ENCODE measurements around the gene CKM.
A peak's percentile ranks its signal among the peaks of the same experiment; 100 is the strongest.
"Not testable (repeated sequence)": the region's sequence is repeated elsewhere in the genome, so short reads cannot be mapped to it uniquely, and the experiment has no call there.

CKM gene

DNA sequence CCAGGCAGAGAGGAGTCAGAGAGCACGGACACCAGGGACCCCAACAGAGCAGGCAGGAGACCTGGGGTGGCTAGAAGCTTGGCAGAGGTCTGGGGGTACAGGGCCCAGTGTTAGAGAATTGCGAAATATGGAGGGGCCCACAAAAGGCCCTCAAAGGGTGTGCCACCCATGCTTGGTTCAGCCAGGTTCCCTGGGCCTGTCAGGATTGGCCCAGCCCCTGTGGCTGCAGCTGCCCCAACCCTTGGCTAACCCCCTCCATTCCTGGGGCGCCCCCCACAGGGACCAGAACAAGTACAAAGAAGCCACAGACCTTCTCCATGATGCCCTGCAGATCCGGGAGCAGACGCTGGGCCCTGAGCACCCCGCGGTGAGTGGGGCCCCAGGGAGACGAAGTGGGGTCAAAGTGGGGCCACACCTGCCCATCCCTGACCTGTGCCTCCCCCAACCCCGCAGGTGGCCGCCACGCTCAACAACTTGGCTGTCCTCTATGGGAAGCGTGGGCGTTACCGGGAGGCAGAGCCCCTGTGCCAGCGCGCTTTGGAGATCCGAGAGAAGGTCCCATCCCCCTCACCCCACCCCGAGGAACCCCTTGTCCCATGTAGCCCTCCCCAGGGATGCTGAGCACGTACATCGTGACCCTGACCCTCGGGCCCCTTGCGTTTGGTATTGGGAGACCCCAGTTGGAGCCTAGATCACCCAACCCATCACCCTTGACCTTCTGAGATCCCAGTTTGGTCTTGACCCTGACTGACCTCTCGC, 25.9 kb upstream of the CKM start:
- DNase-seq = no peak

DNA sequence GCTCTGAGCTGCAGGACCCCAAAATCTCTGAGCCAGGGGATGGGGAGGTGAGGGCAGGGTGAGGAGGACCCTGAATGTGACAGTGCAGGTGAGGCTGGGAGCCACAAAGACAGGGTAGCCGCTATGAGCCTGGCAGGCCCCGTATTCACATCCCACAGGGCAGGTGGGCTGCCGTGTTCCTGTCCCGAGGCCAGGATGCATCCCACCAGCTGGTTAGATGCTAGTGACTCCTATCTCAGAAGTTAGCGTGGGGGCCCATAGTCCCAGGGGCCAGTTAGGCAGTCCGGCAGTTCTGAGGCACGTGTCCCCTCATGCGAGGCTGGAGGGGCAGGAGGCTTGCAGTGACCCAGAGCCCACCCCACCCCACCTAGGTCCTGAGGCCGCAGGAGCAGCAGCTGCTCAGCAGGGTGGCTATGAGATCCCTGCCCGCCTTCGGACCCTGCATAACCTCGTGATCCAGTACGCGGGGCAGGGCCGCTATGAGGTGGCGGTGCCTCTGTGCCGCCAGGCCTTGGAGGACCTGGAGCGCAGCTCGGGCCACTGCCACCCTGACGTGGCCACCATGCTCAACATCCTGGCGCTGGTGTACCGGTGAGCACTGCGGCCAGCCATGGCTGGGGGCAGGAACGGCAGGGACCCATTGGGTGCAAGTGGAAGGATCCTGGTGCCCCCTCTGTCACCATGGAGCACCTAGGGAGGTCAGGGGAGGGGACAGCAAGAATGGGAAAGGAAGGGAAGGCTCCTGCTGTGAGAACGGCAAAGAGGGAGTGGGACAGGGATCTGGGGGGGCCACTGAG, 25.1 kb upstream of the CKM start:
- no peak for DNase-seq

DNA sequence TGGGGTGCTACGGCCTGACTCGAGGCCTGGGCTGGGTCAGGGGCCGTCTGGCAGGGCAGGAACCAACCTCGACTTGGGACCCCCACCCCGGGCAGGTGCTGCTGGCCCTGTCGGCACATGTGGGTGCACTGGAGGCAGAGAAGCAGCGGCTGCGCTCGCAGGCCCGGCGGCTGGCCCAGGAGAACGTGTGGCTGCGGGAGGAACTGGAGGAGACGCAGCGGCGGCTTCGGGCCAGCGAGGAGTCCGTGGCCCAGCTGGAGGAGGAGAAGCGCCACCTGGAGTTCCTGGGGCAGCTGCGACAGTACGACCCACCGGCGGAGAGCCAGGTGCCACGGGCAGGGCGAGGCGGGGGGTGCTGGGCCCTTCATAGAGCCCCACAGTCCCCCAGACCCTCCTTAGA, 23.8 kb upstream of the CKM start:
- peak in 1 of 3 experiments; percentile 12 for DNase-seq

DNA sequence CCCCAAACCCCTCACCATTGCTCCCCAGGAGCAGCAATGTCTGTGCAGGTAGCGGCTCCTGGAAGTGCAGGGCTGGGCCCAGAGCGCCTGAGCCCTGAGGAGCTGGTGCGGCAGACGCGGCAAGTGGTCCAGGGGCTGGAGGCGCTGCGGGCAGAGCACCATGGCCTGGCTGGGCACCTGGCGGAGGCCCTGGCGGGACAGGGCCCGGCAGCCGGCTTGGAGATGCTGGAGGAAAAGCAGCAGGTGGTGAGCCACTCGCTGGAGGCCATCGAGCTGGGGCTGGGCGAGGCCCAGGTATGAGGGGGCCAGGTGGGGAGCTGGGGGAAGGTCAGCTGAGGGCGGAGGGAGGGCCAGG, 22.8 kb upstream of the CKM start:
- DNase-seq = no peak

GRCh38 chr19:45344621-45345505, 22.2 kb upstream of the CKM start:
- no peak for DNase-seq

- DNase-seq = no peak
These were observed 20.2 kb upstream of the CKM start for GRCh38 chr19:45342911-45343310.

DNA sequence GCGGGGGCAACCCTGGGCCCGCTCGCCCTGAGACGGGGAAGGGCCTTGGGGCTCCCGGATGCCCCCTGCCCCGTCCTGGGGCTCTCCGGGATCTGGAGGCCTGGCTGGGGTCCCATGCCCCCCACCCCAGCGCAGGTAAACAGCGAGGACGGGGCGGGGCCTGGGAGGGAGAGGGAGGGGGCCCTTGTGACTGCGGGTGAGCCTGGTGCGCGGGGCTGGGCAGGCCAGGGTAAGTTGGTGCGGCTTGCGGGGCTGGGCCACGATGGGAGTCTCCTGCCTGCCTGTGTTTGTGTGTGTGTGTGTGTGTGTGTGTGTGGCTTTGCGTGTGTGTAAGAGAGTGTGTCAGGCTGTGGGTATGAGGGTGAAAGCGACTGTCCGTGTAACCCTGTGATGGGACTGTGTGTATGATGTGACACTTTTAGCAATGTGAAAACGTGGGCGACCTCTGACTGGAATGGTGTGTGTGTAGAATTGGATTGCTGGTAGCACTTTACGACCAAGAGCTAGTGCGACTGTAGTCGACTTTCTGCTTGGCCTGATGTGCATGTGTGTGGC, 18.3 kb upstream of the CKM start:
- DNase-seq = peak in 2 of 3 experiments; percentile 48 to 56

GRCh38 chr19:45340232-45340898, 17.7 kb upstream of the CKM start, which contains the start of gene KLC3:
Gene KLC3, plus strand, starts transcription at chr19:45340750. Its CDS starts 4,792 bp downstream, at chr19:45345542.
- DNase-seq = peak; percentile 59 to 72 (median 60)

DNA sequence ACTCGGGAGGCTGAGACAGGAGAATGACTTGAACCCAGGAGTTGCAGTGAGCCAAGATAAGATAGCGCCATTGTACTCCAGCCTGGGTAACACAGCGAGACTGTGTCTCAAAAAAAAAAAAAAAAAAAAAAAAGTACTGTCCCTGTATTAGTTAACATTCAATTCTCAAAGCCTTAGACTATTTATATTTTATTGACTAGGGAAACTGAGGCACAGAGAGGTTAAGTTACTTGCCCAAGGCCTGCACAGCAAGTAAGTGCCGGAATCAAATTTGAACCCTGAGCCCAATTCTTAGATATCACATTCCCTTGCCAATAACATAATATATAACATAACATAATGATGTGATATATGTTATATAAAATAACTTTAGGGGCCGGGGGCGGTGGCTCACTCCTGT, 17.0 kb upstream of the CKM start:
- DNase-seq = no peak

- no peak for DNase-seq
These were observed 14.1 kb upstream of the CKM start for GRCh38 chr19:45336696-45337251.

DNA sequence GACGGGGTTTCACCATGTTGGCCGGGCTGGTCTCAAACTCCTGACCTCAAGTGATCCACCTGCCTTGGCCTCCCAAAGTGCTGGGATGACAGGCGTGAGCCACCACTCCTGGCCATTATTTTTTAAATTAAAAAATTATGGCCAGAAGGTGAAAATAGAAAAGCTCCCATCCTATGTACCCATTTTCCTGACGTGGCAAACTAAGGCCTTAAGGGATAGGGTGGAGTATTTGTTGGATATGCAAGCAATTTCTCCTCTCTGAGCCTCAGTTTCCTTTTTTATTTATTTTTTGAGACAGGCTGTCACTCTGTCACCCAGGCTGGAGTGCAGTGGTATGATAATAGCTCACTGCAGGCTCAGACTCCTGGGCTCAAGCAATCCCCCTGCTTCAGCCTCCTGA, 12.2 kb upstream of the CKM start:
- not testable (repeated sequence) for DNase-seq

- DNase-seq = no peak
These were observed 11.1 kb upstream of the CKM start for GRCh38 chr19:45333609-45334303.

DNA sequence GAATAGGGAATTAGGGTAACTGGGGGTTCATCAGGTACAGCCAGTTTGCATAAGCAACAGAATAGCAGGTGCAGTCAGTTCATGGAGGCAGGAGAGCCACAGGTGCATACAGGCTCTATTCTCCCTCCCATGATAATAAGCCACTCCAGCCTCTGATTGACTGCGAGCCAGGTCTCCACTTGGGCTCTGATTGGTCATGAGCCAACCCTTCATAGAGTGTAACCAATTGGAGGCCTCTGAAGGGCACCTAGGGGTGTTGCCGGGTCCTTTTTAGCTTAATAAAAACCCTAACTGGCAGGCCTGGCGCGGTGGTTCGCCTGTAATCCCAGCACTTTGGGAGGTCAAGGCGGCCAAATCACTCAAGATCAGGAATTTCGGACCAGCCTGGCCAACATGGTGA, 8.7 kb upstream of the CKM start:
- DNase-seq = peak in 1 of 3 experiments; percentile 26

GRCh38 chr19:45327404-45328143, 4.9 kb upstream of the CKM start:
- no peak for DNase-seq

- no peak for DNase-seq
These were observed 1.8 kb upstream of the CKM start for GRCh38 chr19:45324349-45324907.

DNA sequence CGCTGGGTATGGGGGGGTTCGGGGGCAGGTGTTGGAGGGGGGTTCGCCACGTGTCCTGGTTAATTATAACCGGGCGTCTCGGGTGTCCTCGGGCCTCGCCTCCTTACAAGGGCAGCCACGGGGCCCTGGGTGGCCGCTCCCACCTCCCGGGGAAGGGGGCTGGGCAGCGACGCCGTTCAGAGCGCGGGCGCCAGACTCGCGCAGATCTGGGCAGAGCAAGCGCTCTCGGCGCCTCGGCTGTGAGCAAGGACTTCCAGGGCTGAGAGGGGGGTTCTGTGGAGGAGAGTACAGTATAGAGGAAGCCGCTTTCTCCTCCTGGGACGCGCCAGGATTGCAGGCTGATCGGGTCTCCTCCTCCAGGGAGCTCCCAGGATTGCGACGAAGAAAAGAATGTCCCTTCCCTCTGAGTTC, 1.0 kb upstream of the CKM start:
- DNase-seq = peak in 2 of 3 experiments; percentile 33 to 39

DNA sequence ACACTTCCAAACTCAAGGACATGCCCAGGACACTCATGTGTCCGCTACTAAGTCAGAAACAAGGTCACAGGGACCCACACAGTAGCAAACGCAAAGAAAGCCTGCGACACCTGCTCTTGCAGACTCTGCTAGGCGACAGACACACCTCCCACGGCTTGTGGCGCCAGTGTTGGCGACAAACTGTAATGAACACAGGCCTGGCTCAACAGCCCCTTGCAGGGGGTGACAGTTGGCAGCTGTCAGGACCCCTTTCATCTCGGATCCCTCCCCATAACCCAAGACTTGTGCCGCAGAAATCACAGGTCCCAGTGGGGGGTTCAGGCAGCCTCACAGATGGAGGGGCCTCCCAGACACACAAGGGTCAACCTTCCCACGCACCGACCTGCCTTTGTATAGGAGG, 364 bp downstream of the CKM start:
- DNase-seq = peak in 2 of 3 experiments; percentile 84 to 94

DNA sequence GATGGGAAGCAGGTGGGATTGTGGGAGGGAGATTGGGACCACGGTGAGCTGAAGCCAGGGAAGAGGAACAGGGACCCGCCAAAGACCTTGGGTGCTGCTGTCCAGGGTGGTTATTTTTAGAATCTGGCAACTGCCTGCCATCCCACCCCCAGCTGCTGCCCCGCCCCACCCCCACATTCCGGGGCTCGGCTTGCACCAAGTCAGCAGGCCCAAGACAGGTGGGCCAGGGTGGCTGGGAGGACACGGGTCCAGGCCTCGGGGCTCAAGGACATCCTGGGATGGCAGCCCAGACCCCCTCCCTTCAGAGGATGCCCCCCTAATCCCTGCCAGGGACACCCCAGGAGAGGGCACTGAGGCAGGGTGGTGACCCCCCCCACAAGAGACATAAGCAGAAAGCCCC, 827 bp downstream of the CKM start:
- no peak for DNase-seq

DNA sequence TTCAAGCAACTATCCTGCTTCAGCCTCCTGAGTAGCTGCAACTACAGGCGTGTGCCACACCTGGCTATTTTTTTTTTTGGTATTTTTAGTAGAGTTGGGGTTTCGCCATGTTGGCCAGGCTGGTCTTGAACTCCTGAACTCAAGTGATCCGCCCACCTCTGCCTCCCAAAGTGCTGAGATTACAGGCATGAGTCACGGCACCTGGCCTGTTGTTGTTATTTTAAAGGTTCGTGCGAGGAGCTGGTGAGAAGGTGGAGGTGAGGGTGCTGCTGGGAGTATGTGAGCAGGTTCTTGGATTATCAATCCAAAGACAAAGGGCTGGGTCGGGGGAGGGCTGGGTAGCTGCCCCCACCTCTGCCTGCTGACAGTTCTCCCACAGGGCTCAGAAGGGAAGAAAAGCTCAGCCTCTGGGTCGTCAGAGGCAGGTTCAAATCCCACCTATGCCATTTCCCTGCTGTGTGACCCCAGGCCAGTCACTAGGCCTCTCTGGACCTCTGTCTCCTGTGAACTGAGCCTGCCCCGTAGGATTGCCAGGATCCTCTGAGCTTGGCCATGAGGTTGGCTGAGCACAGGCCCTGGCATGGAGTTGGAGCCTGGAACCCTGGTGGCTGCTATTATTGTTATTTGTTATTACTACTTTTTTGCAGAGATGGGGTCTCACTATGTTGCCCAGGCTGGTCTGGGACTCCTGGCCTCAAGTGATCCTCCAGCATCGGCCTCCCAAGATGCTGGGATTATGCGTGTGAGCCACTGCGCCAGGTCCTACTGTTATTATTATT, 1.5 kb downstream of the CKM start:
- no peak for DNase-seq
